Endothelial cell of umbilical vein (primary cell): ENCODE measurements around the gene TIMM8B.

Experiments
- EZH2 ChIP-seq: IDR thresholded peaks from 2 replicates; pipeline ENCODE4 v1.6.1; 2012; ENCODE audit warnings: borderline replicate concordance, low read depth, mild to moderate bottlenecking, moderate library complexity, low read length, inconsistent platforms; ENCODE audit not compliant: severe bottlenecking
- POLR2A ChIP-seq: IDR thresholded peaks from 2 replicates; pipeline ENCODE4 v1.6.1; 2012; ENCODE audit warnings: low read depth, mild to moderate bottlenecking, control low read depth, low read length
- POLR2AphosphoS5 ChIP-seq: IDR thresholded peaks from 2 replicates; pipeline ENCODE4 v1.6.1; 2012; ENCODE audit warnings: low read depth, mild to moderate bottlenecking, control low read depth, low read length, moderate library complexity; ENCODE audit not compliant: insufficient read depth
- TF ChIP-seq, protein P1 (sequence below), 2 donors: IDR thresholded peaks; 1 replicate in 1 of 2; 2 replicates in 1 of 2; pipeline ENCODE4 v1.5.1; 2011; ENCODE audit warnings: low read length in 2 of 2, mild to moderate bottlenecking in 2 of 2, moderate library complexity in 2 of 2, control low read depth in 1 of 2, inconsistent platforms in 1 of 2, low read depth in 1 of 2; ENCODE audit not compliant: insufficient read depth in 1 of 2; ENCODE audit errors: extremely low read depth in 1 of 2

DNA sequence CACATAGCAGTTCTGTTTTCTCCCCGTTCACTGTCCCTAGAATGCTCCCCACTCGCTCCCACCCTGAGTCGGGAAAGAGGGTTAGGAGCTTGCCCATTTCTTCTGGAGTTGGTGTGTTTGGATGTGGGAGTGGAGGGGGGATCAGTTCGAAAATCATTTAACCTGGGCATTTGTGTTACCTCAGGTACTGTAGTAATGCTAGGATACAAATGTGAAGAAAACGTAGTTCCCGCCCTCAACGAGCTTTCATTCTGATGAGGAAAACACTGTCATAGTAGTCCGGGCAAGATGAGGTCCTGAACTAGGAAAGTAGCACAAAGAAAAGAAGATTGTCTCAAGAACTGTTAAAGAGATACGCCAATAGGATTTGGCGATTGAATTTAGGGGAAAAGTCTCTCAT lies 656 bp upstream of the TIMM8B start:
- TF ChIP-seq, protein P1, sequence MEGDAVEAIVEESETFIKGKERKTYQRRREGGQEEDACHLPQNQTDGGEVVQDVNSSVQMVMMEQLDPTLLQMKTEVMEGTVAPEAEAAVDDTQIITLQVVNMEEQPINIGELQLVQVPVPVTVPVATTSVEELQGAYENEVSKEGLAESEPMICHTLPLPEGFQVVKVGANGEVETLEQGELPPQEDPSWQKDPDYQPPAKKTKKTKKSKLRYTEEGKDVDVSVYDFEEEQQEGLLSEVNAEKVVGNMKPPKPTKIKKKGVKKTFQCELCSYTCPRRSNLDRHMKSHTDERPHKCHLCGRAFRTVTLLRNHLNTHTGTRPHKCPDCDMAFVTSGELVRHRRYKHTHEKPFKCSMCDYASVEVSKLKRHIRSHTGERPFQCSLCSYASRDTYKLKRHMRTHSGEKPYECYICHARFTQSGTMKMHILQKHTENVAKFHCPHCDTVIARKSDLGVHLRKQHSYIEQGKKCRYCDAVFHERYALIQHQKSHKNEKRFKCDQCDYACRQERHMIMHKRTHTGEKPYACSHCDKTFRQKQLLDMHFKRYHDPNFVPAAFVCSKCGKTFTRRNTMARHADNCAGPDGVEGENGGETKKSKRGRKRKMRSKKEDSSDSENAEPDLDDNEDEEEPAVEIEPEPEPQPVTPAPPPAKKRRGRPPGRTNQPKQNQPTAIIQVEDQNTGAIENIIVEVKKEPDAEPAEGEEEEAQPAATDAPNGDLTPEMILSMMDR (IDR thresholded peaks at IDR 0.05; ENCODE audit: extremely low read depth in 1 of 2, insufficient read depth in 1 of 2, low read depth in 1 of 2, low read length in 2 of 2), result no peak
- TF ChIP-seq POLR2A (no peak), EZH2 (no peak), POLR2AphosphoS5 (no peak)
